Measurements from ENCODE around the gene SLIT3.

GRCh38 chr5:168995024-168995423 lies 305.9 kb downstream of the SLIT3 start:
- TF ChIP-seq CREB5 (CRISPR knock-in tag; IDR thresholded peaks at IDR 0.05; ENCODE audit: low read depth): no peak
- TF ChIP-seq ISL1 (CRISPR knock-in tag; IDR thresholded peaks at IDR 0.05): no peak
- no peak for TF ChIP-seq PATZ1 (CRISPR knock-in tag; IDR thresholded peaks at IDR 0.05; ENCODE audit: borderline replicate concordance)
- no peak for TF ChIP-seq ARNTL (CRISPR knock-in tag; IDR thresholded peaks at IDR 0.05; ENCODE audit: borderline replicate concordance, low read depth)
- no peak for TF ChIP-seq ZNF70 (CRISPR knock-in tag; IDR thresholded peaks at IDR 0.05)
- TF ChIP-seq ZFP30 (CRISPR knock-in tag; IDR thresholded peaks at IDR 0.05): no peak
- no peak for TF ChIP-seq ZC3H10 (CRISPR knock-in tag; IDR thresholded peaks at IDR 0.05)
- TF ChIP-seq RARB (CRISPR knock-in tag; IDR thresholded peaks at IDR 0.05): no peak
- no peak for TF ChIP-seq ZNF8 (CRISPR knock-in tag; IDR thresholded peaks at IDR 0.05)
- no peak for TF ChIP-seq CSRNP3 (CRISPR knock-in tag; IDR thresholded peaks at IDR 0.05)
- no peak for TF ChIP-seq GLIS3 (CRISPR knock-in tag; IDR thresholded peaks at IDR 0.05)
- no peak for TF ChIP-seq ZNF565 (CRISPR knock-in tag; conservative IDR thresholded peaks at IDR 0.05; ENCODE audit: low read depth)
- no peak for TF ChIP-seq PPARA (CRISPR knock-in tag; IDR thresholded peaks at IDR 0.05; ENCODE audit: borderline replicate concordance)
- TF ChIP-seq ZFP3 (CRISPR knock-in tag; IDR thresholded peaks at IDR 0.05): no peak

Measured in SK-N-SH treated with all-trans-retinoic acid at 6 μM for 48 hours (cell line).